HepG2 (cell line): ENCODE data around the gene PLCB1. TPM values are rescaled to one million over a fixed set of nuclear protein-coding genes. Genes with fewer than 3 reads are reported as not detected.

ENCODE experiments used
- TCF12 ChIP-seq, 2 experiments: fragments of 450-650 bp in 1 of 2; sonication (generic) in 1 of 2; formaldehyde crosslinking in 1 of 2; IDR thresholded peaks; 2 replicates each; pipeline versions ENCODE4 v1.6.1 to v1.8.0; 2017 to 2022; ENCODE audit warnings: antibody characterized with exemption in 1 of 2, mild to moderate bottlenecking in 1 of 2, missing genetic modification reagents in 1 of 2, moderate library complexity in 1 of 2
- ZNF703 ChIP-seq: sonication (generic); formaldehyde crosslinking; IDR thresholded peaks from 2 replicates; pipeline ENCODE4 v1.5.1; 2020; ENCODE audit warnings: missing genetic modification reagents, mild to moderate bottlenecking, moderate library complexity, borderline replicate concordance
- polyA plus RNA-seq, 8 experiments: library from polyadenylated mRNA; depleted of rRNA in 3 of 8; stranded (reverse) in 7 of 8; unstranded in 1 of 8; fragments of >200 nt; fragmentation: Illumina TruSeq in 4 of 8; extraction: Trizol in 4 of 8; gene quantifications; 2 replicates each; pipeline versions ENCODE4 v1.2.1 to v1.2.3, GENCODE V29; 2011 to 2016; ENCODE audit warnings: low read depth in 4 of 8, missing spikeins in 1 of 8, mixed read lengths in 1 of 8; ENCODE audit not compliant: insufficient read depth in 1 of 8
- total RNA-seq, 5 experiments: library from RNA; depleted of rRNA; stranded (reverse); fragments of >200 nt; fragmentation: Illumina TruSeq; extraction: Trizol; gene quantifications; 2 replicates each; pipeline ENCODE4 v1.2.3, GENCODE V29; 2016; ENCODE audit warnings: low read depth in 1 of 5
- TF ChIP-seq, protein P1 (sequence below): sonication (generic); formaldehyde crosslinking; IDR thresholded peaks from 2 replicates; pipeline ENCODE4 v1.5.0; 2020; ENCODE audit warnings: mild to moderate bottlenecking, missing genetic modification reagents, borderline replicate concordance
- TF ChIP-seq, protein P2 (sequence below), 2 experiments: fragments of 450-650 bp in 1 of 2; sonication (generic) in 1 of 2; formaldehyde crosslinking; IDR thresholded peaks; 2 replicates each; pipeline versions ENCODE4 v1.5.0 to v1.8.0; 2020 to 2022; ENCODE audit warnings: mild to moderate bottlenecking in 1 of 2, missing genetic modification reagents in 1 of 2
- TF ChIP-seq, protein P3 (sequence below): sonication (generic); formaldehyde crosslinking; IDR thresholded peaks from 2 replicates; pipeline ENCODE4 v1.9.0; 2021; ENCODE audit warnings: missing genetic modification reagents, mild to moderate bottlenecking, borderline replicate concordance
- TF ChIP-seq, protein P4 (sequence below): sonication (generic); formaldehyde crosslinking; IDR thresholded peaks from 2 replicates; pipeline ENCODE4 v1.5.1; 2020; ENCODE audit warnings: mild to moderate bottlenecking, missing genetic modification reagents, borderline replicate concordance

Gene PLCB1
- total and polyA plus RNA-seq, 2 of the 13 experiments (the other 11 are each of a cell fraction or from before 2014, with no cell fraction given) = 42.4 to 55.9 TPM

DNA sequence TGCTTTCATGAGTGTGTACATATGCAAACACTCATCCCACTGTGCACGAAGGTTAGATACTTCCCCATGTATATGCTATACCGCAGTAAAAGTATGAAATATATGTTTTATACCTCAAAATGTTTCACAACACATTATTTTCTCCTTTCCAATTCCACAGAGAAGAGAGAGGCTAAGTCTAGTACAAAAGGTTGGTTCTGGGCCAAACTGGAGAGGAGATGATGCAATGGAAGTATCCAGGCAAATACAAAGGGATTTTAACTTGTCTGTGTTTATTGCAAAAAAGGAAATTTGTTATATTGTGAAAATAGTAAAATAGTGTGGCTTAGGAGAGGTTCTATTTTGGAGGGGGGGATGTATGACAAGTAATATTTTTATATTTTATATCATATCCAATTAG lies 112.6 kb downstream of the PLCB1 start (continued):
- TF ChIP-seq, protein P1, sequence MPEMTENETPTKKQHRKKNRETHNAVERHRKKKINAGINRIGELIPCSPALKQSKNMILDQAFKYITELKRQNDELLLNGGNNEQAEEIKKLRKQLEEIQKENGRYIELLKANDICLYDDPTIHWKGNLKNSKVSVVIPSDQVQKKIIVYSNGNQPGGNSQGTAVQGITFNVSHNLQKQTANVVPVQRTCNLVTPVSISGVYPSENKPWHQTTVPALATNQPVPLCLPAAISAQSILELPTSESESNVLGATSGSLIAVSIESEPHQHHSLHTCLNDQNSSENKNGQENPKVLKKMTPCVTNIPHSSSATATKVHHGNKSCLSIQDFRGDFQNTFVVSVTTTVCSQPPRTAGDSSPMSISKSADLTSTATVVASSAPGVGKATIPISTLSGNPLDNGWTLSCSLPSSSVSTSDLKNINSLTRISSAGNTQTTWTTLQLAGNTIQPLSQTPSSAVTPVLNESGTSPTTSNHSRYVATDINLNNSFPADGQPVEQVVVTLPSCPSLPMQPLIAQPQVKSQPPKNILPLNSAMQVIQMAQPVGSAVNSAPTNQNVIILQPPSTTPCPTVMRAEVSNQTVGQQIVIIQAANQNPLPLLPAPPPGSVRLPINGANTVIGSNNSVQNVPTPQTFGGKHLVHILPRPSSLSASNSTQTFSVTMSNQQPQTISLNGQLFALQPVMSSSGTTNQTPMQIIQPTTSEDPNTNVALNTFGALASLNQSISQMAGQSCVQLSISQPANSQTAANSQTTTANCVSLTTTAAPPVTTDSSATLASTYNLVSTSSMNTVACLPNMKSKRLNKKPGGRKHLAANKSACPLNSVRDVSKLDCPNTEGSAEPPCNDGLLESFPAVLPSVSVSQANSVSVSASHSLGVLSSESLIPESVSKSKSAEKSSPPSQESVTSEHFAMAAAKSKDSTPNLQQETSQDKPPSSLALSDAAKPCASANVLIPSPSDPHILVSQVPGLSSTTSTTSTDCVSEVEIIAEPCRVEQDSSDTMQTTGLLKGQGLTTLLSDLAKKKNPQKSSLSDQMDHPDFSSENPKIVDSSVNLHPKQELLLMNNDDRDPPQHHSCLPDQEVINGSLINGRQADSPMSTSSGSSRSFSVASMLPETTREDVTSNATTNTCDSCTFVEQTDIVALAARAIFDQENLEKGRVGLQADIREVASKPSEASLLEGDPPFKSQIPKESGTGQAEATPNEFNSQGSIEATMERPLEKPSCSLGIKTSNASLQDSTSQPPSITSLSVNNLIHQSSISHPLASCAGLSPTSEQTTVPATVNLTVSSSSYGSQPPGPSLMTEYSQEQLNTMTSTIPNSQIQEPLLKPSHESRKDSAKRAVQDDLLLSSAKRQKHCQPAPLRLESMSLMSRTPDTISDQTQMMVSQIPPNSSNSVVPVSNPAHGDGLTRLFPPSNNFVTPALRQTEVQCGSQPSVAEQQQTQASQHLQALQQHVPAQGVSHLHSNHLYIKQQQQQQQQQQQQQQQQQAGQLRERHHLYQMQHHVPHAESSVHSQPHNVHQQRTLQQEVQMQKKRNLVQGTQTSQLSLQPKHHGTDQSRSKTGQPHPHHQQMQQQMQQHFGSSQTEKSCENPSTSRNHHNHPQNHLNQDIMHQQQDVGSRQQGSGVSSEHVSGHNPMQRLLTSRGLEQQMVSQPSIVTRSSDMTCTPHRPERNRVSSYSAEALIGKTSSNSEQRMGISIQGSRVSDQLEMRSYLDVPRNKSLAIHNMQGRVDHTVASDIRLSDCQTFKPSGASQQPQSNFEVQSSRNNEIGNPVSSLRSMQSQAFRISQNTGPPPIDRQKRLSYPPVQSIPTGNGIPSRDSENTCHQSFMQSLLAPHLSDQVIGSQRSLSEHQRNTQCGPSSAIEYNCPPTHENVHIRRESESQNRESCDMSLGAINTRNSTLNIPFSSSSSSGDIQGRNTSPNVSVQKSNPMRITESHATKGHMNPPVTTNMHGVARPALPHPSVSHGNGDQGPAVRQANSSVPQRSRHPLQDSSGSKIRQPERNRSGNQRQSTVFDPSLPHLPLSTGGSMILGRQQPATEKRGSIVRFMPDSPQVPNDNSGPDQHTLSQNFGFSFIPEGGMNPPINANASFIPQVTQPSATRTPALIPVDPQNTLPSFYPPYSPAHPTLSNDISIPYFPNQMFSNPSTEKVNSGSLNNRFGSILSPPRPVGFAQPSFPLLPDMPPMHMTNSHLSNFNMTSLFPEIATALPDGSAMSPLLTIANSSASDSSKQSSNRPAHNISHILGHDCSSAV (CRISPR knock-in tag) = no peak
- no peak for TF ChIP-seq ZNF703
- TF ChIP-seq, protein P2, sequence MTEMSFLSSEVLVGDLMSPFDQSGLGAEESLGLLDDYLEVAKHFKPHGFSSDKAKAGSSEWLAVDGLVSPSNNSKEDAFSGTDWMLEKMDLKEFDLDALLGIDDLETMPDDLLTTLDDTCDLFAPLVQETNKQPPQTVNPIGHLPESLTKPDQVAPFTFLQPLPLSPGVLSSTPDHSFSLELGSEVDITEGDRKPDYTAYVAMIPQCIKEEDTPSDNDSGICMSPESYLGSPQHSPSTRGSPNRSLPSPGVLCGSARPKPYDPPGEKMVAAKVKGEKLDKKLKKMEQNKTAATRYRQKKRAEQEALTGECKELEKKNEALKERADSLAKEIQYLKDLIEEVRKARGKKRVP (CRISPR knock-in tag; IDR thresholded peaks at IDR 0.05) = peak; percentile 66 to 94; a peak in 3 of 4 replicates
- TF ChIP-seq, protein P3, sequence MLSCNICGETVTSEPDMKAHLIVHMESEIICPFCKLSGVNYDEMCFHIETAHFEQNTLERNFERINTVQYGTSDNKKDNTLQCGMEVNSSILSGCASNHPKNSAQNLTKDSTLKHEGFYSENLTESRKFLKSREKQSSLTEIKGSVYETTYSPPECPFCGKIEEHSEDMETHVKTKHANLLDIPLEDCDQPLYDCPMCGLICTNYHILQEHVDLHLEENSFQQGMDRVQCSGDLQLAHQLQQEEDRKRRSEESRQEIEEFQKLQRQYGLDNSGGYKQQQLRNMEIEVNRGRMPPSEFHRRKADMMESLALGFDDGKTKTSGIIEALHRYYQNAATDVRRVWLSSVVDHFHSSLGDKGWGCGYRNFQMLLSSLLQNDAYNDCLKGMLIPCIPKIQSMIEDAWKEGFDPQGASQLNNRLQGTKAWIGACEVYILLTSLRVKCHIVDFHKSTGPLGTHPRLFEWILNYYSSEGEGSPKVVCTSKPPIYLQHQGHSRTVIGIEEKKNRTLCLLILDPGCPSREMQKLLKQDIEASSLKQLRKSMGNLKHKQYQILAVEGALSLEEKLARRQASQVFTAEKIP (CRISPR knock-in tag) = no peak
- no peak for TF ChIP-seq TCF12 (IDR thresholded peaks at IDR 0.05)
- TF ChIP-seq TCF12 (CRISPR knock-in tag; IDR thresholded peaks at IDR 0.05) = no peak
- TF ChIP-seq, protein P4, sequence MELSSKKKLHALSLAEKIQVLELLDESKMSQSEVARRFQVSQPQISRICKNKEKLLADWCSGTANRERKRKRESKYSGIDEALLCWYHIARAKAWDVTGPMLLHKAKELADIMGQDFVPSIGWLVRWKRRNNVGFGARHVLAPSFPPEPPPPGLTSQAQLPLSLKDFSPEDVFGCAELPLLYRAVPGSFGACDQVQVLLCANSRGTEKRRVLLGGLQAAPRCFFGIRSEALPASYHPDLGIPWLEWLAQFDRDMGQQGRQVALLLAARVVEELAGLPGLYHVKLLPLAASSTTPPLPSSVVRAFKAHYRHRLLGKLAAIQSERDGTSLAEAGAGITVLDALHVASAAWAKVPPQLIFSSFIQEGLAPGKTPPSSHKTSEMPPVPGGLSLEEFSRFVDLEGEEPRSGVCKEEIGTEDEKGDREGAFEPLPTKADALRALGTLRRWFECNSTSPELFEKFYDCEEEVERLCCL (CRISPR knock-in tag) = no peak
